HG03565 (cell line): ENCODE results near the gene NRBP1.

ENCODE experiments used
- ATAC-seq: cut with Tn5 transposase; IDR thresholded peaks from one replicate; pipeline ENCODE4 v1.9.1; 2021; ENCODE audit warnings: mild to moderate bottlenecking, moderate library complexity; ENCODE audit not compliant: unreplicated experiment

The NRBP1 gene

DNA sequence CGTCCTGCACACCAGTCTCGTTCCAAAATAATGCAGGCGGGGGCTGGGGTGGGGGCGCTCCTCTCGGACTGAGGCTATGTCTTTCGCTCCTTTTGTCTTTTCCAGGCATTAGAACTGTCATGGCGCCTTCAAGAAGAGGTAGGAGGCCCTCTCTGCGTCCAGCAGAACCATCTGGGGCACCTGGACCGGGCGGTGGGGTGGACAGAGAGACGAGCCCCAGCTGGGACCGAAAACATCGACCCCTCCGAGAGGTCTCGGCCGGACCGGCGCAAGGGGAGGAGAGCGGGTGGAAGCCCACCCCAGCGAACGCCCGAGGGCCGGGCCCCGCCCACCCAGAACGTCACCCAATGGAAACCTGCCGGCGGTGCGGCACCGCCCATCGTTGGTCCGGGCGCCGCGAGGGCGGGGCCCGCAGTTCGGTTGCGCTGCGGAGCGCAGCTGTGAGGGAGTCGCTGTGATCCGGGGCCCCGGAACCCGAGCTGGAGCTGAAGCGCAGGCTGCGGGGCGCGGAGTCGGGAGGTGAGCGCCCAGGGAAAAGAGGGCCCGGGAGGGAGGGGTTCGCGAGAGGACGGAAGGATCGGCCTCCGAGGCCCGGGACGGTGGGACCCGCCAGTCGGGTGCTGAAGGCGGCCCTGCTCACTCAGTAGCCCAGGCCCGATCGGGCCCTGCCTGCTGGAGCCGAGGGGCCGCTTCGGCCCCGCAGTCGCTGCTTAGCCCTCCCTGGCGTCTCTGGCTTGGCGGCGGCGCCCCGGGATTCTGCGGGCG lies at the start of gene NRBP1:
NRBP1 (plus strand) TSS at position 419 of the 765 bp plus-strand sequence. CDS start 4,643 bp downstream, outside the sequence.
- peak; percentile 85 for ATAC-seq

DNA sequence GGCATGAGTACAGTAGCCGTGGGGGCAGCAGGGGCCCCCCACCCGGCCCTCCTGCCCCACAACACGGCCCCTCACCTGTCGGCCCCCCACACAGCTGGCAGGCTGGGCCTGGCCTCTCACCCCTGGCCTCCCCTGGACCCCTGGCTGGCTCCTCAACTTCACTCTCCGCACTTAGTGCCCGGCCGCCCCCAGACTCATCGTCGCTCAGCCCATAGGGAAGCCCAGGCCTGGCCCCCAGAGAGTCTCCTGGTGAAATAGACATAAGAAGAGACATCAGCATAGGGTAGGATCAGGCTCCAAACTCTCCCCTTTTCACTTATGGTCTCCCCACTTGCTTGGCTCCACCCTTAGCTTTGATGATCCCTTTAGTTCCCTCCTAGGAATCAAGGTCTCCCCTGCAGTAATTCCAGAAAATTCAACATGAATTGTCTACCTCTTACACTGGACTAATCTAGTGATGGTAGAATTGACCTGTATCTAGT lies 49.6 kb upstream of the NRBP1 start:
- no peak for ATAC-seq

DNA sequence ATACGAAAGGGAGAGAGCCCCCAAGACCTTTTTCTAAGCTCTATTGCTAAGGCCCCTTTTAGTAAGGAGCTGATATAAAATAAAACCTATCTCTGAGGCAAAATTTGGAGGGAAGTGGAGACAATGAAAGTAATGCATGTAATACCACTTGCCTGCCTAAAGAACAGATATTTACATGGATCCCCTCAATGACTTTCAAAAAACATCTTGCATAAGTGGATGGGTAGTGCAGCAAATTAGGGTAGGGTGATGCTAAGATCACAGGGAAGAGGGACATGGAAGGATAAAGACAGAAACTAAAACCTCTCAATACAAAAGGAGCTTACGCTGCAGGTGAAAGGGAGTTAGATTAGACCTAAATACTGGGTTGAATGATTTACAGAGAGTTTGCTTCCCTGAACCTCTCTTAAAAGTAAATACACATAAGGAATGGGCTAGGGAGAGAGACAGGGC lies 49.0 kb upstream of the NRBP1 start:
- no peak for ATAC-seq

- ATAC-seq = peak; percentile 16
Measured at GRCh38 chr2:27379836-27380625, 48.4 kb upstream of the NRBP1 start.

- peak; percentile 84 for ATAC-seq
Measured at GRCh38 chr2:27380626-27381545, 47.5 kb upstream of the NRBP1 start, which contains the start of gene ZNF513. TSS of gene ZNF513 (minus strand) at chr2:27380734. CDS start at chr2:27380526, 208 bp downstream.

GRCh38 chr2:27381577-27382181 lies 46.8 kb upstream of the NRBP1 start:
- no peak for ATAC-seq

- no peak for ATAC-seq
Measured at GRCh38 chr2:27390822-27391679, 37.4 kb upstream of the NRBP1 start.

- no peak for ATAC-seq
Measured at GRCh38 chr2:27393225-27393624, 35.2 kb upstream of the NRBP1 start.

DNA sequence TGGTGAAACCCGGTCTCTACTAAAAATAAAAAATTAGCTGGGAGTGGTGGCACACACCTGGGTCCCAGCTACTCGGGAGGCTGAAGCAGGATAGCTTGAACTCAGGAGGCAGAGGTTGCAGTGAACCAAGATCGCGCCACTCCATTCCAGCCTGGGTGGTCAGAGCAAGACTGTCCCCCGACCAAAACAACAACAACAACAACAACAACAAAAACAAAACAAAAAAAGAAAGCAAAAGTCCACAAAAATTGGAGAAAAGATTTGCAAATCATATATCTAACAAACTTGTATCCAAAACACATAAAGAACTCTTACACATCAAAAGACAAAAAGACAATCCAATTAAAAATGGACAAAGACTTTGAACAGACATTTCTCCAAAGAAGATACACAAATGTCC lies 29.5 kb upstream of the NRBP1 start:
- ATAC-seq = no peak

DNA sequence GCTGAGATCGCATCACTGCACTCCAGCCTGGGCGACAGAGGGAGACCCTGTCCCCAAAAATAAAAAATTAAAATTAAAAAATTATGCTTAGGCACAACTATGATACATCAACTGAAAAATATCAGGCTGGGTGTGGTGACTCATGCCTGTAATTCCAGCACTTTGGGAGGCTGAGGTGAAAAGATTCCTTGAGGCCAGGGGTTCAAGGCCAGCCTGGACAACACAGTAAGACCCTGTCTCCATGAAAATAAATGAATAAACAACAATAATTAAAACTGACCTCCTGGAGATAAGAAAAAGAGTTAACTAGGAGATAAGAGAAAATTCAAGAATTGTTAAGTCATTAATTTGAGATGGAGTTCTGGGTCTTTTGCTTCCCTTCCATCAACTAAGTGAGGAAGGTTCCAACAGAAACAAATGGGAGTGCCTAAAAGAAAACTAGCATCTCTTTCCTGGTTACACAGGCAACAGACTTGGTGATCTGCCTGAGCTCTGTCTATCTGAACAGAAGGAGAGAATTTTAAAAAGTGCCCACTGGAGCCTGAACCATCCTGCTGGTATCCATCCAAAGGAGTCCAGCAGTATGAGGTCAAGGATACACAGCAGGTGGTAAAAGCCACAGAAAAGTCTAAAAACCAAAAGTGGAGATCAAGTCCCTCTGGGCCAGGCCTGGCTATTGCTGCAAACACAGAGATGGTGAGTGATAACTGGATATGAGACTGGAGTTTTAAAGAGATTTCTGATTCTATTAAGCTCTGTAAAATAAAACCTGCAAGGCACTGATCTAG lies 27.9 kb upstream of the NRBP1 start:
- ATAC-seq = no peak

- ATAC-seq = no peak
Measured at GRCh38 chr2:27407798-27408491, 20.5 kb upstream of the NRBP1 start.

DNA sequence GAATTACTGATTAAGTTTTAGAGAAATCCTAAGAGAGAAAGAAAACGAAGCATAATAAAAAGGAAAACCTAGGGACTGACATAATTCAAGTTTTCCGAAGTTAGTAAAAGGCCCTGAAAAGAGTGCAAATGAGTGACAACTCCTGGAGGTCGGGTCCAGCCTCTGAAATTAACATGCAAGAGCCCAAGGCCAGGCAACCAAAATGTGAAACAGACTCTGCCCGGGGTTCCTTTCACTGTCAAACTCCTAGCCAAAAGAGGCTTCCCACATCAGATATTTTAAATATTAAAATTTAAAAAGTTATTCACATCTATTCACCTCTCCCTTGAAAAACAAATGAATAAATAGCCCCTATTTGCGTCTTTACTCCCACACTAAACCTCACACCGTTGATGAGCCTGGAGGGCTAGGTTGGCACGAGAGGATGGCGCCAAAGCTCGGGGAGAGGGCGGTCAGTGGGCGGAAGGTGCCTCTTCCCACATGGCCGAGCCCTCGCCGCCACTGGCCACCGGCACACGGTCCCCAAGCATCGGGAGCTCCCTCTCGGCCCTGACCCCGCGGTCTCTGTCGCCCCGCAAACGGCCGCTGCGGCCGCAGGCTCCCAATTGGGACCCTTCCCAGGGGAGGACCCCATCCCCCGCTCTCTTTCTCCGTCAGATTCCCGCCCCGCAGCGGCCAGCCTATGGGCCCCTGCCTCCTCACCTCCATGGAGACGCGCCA lies 19.7 kb upstream of the NRBP1 start:
- peak; percentile 12 for ATAC-seq

GRCh38 chr2:27409321-27410073 lies 18.9 kb upstream of the NRBP1 start, which contains the start of gene PPM1G:
TSS of gene PPM1G (minus strand) at chr2:27409591. CDS start at chr2:27409422, 169 bp downstream.
- peak; percentile 87 for ATAC-seq

GRCh38 chr2:27412419-27413152 lies 15.8 kb upstream of the NRBP1 start:
- ATAC-seq = no peak

- no peak for ATAC-seq
Measured at GRCh38 chr2:27416151-27416550, 12.3 kb upstream of the NRBP1 start.

DNA sequence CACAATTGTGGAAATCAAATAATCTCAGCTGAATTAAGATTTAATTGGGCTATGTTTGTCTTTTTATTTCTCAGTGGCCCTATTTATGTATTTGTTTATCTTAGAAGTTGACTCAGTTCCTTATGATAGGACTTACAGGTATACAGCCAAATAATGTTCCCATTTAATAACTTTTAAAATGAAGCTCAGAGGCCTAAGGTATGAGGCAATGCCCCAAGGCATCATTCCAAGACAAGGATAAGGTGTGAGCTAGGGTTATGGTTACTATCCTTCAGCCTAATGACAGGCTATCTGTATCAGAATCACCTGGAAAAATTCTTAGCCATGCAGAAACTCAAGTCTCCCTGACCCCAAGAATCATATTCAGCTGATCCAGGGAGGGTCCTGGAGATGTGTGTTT lies 7.4 kb upstream of the NRBP1 start:
- ATAC-seq = no peak
